Measurements from ENCODE around the gene UPK2. TPM values are rescaled to one million over a fixed set of nuclear protein-coding genes. Genes with fewer than 3 reads are reported as not detected.

Gene UPK2
- total RNA-seq, 1 experiment from 2014 or later, result 3.5 TPM

DNA sequence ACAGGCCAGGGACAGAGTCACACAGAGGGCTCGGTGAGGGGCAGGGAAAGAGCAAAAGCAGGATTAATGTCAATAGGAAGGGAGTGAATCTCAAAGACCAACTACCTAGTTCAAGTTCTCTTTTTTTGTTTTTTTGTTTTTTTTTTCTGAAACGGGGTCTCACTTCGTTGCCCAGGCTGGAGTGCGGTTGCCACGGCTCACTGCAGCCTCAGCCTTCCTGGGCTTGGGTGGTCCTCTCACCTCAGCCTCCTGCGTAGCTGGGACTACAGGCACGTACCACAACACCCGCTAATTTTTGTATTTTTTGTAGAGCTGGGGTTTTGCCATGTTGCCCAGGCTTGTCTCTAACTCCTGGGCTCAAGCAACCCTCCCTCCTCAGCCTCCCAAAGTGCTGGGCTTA is 20.7 kb upstream of the UPK2 start:
- no TSS peak for BruUV-seq (replicated peaks)
- CTCF ChIA-PET, result interaction anchor here (0.7 to 1.1 kb wide), 2 partner anchors 23 to 780 kb away, joined by 3 to 5 read pairs; no protein-coding TSS in a partner anchor
- peaks cover 46% of the 10 kb centered on the region for H3K4me1 Mint-ChIP-seq (ENCODE audit: low read depth, unreplicated experiment)
- H3K4me3 Mint-ChIP-seq (ENCODE audit: low read depth, unreplicated experiment), result no peak overlapping the region
- no peak for DNase-seq
- no peak overlapping the region for H3K27ac Mint-ChIP-seq (ENCODE audit: unreplicated experiment)
- intact Hi-C loops (cut with micrococcal nuclease; ENCODE audit: unreplicated experiment), result no loop called here
- no peaks in the 10 kb centered on the region for H3K27me3 Mint-ChIP-seq (ENCODE audit: unreplicated experiment)
- peaks cover 14% of the 10 kb centered on the region for H3K36me3 Mint-ChIP-seq (ENCODE audit: insufficient read depth, unreplicated experiment)
- H3K9me3 Mint-ChIP-seq (ENCODE audit: low read depth, unreplicated experiment), result no peaks in the 10 kb centered on the region
- TF ChIP-seq, protein P1, sequence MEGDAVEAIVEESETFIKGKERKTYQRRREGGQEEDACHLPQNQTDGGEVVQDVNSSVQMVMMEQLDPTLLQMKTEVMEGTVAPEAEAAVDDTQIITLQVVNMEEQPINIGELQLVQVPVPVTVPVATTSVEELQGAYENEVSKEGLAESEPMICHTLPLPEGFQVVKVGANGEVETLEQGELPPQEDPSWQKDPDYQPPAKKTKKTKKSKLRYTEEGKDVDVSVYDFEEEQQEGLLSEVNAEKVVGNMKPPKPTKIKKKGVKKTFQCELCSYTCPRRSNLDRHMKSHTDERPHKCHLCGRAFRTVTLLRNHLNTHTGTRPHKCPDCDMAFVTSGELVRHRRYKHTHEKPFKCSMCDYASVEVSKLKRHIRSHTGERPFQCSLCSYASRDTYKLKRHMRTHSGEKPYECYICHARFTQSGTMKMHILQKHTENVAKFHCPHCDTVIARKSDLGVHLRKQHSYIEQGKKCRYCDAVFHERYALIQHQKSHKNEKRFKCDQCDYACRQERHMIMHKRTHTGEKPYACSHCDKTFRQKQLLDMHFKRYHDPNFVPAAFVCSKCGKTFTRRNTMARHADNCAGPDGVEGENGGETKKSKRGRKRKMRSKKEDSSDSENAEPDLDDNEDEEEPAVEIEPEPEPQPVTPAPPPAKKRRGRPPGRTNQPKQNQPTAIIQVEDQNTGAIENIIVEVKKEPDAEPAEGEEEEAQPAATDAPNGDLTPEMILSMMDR (IDR thresholded peaks at IDR 0.05; ENCODE audit: unreplicated experiment), result no peak

DNA sequence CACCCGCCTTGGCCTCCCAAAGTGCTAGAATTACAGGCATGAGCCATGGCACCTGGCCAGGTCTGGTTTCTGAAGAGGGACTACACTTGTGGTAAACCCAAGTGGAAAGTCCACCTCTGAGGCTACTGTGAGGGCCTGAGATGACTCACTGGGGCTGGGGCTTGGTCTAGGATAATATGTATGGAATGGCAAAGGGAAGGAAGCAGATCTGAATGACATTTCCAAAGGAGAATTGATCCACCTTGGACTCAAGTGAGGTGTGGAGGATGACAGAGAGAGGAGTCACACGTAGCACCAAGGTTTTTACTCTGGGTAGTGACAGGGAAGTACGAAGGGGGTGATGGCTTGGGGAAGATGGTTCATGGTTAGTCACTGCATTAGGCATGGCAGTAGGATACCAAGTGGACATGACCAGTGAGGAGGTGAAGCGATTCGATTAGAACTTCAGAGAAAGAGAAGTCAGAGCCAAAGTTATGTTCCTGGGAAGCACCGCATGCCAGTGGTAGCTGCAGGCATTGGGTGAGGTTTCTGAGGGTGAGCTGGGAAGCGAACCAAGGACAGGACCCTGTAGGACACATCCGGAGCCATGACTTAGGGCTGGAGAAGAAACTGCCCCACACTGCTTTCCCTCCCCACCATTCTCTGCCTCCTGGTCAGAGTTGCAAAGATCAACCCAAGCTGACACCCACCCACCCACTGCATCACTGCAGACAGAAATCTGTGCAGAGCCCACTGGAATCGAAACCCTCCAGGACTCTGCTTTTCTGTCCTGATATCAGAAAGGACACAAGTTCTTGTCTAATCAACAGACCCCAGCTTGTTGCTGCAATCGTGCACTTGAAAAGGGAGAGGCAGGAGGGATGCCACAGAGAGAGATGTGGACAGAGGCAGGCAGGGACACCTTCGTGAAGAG is 17.4 kb upstream of the UPK2 start:
- Mint-ChIP-seq H3K4me3 (ENCODE audit: low read depth, unreplicated experiment) (peak overlapping the region; percentile 10), H3K27ac (ENCODE audit: unreplicated experiment) (peak overlapping the region; percentile 83), H3K4me1 (ENCODE audit: low read depth, unreplicated experiment) (peaks cover 26% of the 10 kb centered on the region), H3K36me3 (ENCODE audit: insufficient read depth, unreplicated experiment) (peaks cover 5% of the 10 kb centered on the region), H3K27me3 (ENCODE audit: unreplicated experiment) (no peaks in the 10 kb centered on the region), H3K9me3 (ENCODE audit: low read depth, unreplicated experiment) (no peaks in the 10 kb centered on the region)
- peak; percentile 83 for DNase-seq
- intact Hi-C loops (cut with micrococcal nuclease; ENCODE audit: unreplicated experiment), result no loop called here
- BruUV-seq (replicated peaks), result no TSS peak
- CTCF ChIA-PET, result interaction anchor here (1.1 kb wide), 1 partner anchor 69 kb away, joined by 3 read pairs; no protein-coding TSS in a partner anchor
- TF ChIP-seq, protein P1 (IDR thresholded peaks at IDR 0.05; ENCODE audit: unreplicated experiment), result no peak

DNA sequence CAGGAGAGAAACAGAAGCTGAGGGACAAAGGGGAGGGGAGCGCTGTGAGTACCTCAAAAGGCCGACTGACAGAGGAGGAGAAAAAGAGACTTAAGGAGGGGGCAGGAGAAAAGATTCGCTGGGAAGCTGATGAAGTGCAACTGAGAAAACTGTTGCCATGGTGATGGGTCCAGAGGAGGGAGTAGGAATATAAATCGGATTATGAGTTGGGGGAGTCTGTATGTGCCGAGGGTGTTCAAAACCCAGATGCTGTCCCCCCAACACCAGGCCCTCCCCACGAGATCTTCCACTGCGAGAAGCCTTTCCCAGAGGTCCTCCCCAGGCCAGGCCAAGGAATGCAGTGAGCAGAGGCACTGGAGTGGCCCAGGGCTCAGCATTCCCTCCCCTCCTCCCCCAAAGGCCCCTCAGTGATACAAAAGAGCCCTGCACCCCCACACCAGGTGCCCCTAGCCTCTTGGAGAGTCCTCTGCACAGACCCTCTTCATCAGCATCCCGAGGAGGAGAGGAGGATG is 16.6 kb upstream of the UPK2 start:
- H3K4me1 Mint-ChIP-seq (ENCODE audit: low read depth, unreplicated experiment), result peaks cover 23% of the 10 kb centered on the region
- H3K27ac Mint-ChIP-seq (ENCODE audit: unreplicated experiment), result peak overlapping the region; percentile 83
- DNase-seq, result no peak
- peaks cover 5% of the 10 kb centered on the region for H3K36me3 Mint-ChIP-seq (ENCODE audit: insufficient read depth, unreplicated experiment)
- CTCF ChIA-PET, result no interaction called here
- intact Hi-C loops (cut with micrococcal nuclease; ENCODE audit: unreplicated experiment), result no loop called here
- no TSS peak for BruUV-seq (replicated peaks)
- no peaks in the 10 kb centered on the region for H3K27me3 Mint-ChIP-seq (ENCODE audit: unreplicated experiment)
- TF ChIP-seq, protein P1 (IDR thresholded peaks at IDR 0.05; ENCODE audit: unreplicated experiment), result no peak
- H3K4me3 Mint-ChIP-seq (ENCODE audit: low read depth, unreplicated experiment), result no peak overlapping the region
- H3K9me3 Mint-ChIP-seq (ENCODE audit: low read depth, unreplicated experiment), result no peaks in the 10 kb centered on the region

DNA sequence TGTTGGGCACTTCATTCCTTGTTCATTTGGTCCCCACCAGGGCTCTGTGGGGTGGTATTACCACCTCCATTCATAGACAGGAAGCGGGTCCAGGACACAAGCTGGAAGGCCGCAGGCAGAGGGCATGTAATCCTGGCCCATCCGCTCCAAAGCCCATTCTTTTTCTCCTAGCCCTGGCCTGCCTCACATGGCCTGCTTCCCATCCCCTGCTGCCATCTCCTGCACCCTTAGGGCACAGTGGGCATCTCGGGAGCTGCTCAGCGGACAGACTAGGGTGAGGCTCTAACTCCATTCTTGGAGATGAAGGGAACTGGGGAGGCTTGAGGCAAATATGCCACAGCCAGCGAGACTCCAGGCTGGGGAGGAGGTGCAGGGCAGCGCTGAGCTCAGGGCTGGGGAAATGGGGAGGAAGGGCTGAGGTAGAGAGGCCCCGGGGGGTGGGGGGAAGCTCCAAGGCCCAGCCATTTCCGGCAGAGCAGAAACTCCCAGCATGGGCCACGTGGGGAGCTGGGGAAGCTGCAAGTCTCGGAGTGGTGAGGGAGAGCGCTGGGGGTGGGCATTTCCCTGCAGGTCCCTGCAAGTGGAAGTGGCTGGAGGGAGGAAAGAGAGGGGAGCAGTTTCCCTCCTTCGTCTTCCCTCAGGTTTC is 16.0 kb upstream of the UPK2 start:
- CTCF ChIA-PET, result interaction anchor here (0.6 kb wide), 1 partner anchor 17 kb away, joined by 5 read pairs; no protein-coding TSS in a partner anchor
- Mint-ChIP-seq H3K36me3 (ENCODE audit: insufficient read depth, unreplicated experiment) (peaks cover 5% of the 10 kb centered on the region), H3K4me3 (ENCODE audit: low read depth, unreplicated experiment) (no peak overlapping the region), H3K4me1 (ENCODE audit: low read depth, unreplicated experiment) (peaks cover 23% of the 10 kb centered on the region), H3K27ac (ENCODE audit: unreplicated experiment) (no peak overlapping the region), H3K27me3 (ENCODE audit: unreplicated experiment) (no peaks in the 10 kb centered on the region), H3K9me3 (ENCODE audit: low read depth, unreplicated experiment) (no peaks in the 10 kb centered on the region)
- TF ChIP-seq, protein P1 (IDR thresholded peaks at IDR 0.05; ENCODE audit: unreplicated experiment), result no peak
- DNase-seq, result no peak
- intact Hi-C loops (cut with micrococcal nuclease; ENCODE audit: unreplicated experiment), result no loop called here
- BruUV-seq (replicated peaks), result no TSS peak
